GM18526 (cell line): ENCODE measurements around the gene PSKH1.

Source experiments
- POLR2A ChIP-seq: IDR thresholded peaks from 3 replicates; pipeline ENCODE4 v1.6.1; 2011; ENCODE audit not compliant: insufficient read length; ENCODE audit errors: extremely low read depth

The PSKH1 gene

DNA sequence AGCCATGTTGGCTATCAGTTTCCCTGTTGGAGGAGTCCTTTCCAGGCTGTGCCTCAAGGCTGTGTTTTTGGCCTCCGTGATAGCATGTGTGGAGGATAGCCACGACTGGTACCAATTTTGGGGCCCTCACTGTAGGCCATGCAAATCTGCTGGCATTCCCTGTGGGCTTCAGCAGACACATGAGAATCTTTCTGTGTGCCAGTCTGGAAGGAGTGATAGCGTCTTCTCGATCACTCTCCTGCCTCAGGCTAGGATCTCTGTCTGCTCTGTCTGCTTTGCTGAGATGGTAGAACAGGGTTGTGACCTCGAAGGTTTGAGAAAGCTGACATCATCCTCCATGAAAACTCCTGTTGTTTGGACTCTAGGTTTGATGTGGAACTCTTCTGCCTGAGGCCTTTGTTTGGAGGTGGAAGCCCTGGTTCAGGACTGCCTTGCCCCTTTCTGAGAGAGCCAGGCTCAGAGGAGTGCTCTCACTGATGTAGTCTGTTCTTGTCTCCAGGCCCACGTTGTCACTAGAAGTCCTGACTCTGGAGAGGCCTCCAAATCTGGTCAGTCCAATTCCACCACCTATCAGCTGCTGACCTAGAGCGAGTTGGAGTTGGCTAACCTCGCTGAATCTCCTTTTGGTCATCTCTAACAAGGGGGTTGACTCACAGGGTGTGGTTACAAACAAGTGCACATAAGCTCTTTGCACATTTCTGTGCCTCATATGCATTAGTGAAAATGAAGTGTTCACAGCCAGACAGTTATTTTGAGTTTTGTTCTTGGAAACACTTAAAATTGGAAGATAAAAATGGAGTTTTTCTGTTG, 32.3 kb upstream of the PSKH1 start:
- TF ChIP-seq POLR2A: no peak

DNA sequence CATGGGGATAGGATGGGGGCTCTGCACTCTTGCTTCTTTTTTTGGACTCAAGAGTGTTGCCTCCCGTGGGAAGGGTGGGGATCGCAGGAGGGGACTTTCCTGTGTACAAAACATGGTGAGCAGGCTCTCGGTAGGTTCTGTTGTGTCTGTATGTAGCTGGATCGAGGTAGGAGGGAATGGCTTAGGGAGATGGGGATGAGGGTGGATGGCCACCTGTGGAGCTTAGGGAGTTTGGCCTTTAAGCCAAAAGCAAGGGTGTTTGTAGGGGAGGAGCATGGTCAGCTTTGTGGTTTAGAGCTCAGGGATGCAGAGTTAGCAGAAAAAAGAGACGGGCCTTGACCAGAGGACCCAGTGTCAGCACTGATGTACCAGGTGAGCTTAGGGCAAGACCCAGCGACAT, 31.2 kb upstream of the PSKH1 start:
- TF ChIP-seq POLR2A: no peak

- no peak for TF ChIP-seq POLR2A
Observed at GRCh38 chr16:67862623-67863583, 30.2 kb upstream of the PSKH1 start.

DNA sequence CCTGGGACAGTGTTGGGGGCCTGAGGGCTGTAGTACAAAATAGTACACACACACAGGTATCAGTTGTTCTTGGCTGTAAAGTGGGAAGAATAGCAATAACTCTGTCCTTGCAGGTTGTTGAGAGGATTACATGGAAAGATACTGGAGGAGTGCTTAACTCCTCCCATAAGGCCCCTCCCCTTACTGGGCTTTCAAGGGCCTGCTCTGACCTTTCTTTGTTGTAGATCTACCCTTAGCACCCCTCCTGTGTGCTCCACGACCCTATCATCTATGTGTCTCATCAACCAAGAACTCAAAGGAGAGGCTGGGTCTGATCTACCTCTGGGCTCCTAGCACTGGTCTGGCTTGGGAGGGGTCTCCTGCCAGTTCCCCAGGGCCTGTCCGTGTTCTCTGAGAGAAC, 28.5 kb upstream of the PSKH1 start:
- no peak for TF ChIP-seq POLR2A

GRCh38 chr16:67865318-67865717, 27.7 kb upstream of the PSKH1 start:
- TF ChIP-seq POLR2A: no peak

GRCh38 chr16:67868290-67868689, 24.8 kb upstream of the PSKH1 start:
- TF ChIP-seq POLR2A: no peak

DNA sequence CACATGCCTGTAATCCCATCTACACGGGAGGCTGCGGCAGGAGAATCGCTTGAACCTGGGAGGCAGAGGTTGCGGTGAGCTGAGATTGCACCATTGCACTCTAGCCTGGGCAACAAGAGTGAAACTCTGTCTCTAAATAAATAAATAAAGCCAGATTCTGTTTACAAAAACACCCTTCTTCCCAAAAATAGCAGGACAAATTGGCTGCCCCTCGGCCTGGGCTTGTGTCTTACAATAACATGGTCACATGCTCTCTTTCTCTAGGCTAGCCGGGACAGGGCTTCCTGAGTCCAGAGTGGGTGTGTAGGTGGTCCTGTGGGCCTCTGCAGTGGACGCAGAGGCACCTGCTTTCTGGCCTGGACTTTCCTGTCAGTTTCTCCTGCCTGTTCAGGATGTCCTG, 23.4 kb upstream of the PSKH1 start:
- TF ChIP-seq POLR2A: no peak

- no peak for TF ChIP-seq POLR2A
Observed at GRCh38 chr16:67871256-67871655, 21.8 kb upstream of the PSKH1 start.

DNA sequence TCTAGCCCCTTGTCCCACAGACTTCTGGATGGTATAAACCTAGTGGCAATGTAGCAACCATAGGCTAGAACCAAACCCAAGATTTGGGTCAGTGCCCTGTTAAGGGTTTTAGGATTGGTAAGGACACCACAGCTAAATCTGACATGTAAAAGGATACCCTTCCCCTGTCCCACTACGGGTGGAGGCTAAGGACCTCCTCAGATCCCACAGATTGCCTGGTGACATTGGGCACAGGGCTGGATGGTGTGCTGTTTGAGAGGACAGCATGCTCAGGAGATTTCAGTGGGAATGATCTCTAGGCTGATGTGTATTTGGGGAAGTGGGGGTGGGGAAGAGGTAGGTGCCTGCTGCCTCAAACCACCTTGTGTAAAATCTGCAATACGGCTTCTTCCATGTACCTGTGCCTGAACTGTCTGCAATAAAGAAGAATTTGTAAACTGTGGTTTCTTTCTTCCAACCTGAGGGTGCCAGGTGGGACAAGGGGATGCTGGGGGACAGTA, 20.9 kb upstream of the PSKH1 start:
- no peak for TF ChIP-seq POLR2A

GRCh38 chr16:67872631-67873434, 20.2 kb upstream of the PSKH1 start, which contains the start of gene EDC4:
TSS of gene EDC4 (plus strand) at chr16:67873052. CDS start at chr16:67873262, 210 bp downstream.
- TF ChIP-seq POLR2A: peak; percentile 79

GRCh38 chr16:67873435-67874370, 19.4 kb upstream of the PSKH1 start:
- no peak for TF ChIP-seq POLR2A

DNA sequence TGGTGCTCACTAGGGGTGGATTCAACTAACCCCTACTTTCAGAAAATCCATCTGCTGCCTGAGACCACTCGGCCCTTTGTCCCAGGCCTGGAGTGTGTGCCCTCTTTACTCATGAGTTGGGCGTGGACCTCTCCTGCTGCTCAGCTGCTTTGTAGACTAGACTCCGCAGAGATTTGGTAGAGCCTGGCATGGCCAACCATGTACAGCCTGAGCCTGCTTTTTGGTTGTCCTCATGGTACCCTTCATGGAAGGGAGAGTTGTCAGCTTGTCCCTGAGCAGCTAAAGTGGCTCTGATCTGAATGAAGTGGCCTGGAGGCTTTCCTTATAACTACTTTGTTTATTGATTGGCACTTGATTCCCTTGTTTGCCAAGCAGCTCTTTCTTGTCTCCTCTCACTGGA, 18.7 kb upstream of the PSKH1 start:
- TF ChIP-seq POLR2A: no peak

- no peak for TF ChIP-seq POLR2A
Observed at GRCh38 chr16:67877064-67877463, 16.0 kb upstream of the PSKH1 start.

GRCh38 chr16:67878232-67878631, 14.8 kb upstream of the PSKH1 start:
- no peak for TF ChIP-seq POLR2A
